Measurements from ENCODE around the gene PDE4B. TPM values are rescaled to one million over a fixed set of nuclear protein-coding genes. Genes with fewer than 3 reads are reported as not detected.
"Not testable (repeated sequence)": the region's sequence is repeated elsewhere in the genome, so short reads cannot be mapped to it uniquely, and the experiment has no call there.

Gene PDE4B
- total RNA-seq, 1 experiment from 2014 or later = 2.6 TPM

- Histone ChIP-seq H3K36me3 (no peaks in the 10 kb centered on the region), H3K27ac (no peak overlapping the region), H3K9me3 (replicated peaks) (no peaks in the 10 kb centered on the region), H3K27me3 (no peaks in the 10 kb centered on the region), H3K4me3 (no peak overlapping the region), H3K4me1 (no peaks in the 10 kb centered on the region)
- DNase-seq = no peak
Measured at GRCh38 chr1:66084442-66084841, 291.7 kb downstream of the PDE4B start.

- no peaks in the 10 kb centered on the region for H3K27me3 ChIP-seq
- H3K36me3 ChIP-seq = no peaks in the 10 kb centered on the region
Measured at GRCh38 chr1:66085600-66085999, 292.9 kb downstream of the PDE4B start.

DNA sequence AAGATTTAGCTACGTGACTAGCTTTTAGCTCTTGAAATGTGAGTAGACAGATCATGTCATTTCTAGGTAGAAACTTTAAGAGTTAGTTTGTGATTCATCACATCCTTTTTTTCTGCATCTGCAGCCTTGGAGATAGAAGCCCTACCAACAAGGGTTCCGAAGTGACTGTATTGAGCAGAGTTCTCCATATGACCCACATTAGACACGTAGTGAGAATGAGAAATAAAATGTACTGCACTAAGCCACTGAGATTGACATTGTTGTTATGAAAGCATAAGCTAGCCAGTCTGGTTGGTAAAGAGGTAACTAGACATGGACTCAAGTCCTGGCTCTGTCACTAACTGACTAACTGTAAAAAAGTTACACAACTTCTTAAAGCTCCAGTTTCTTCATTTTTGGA lies 296.1 kb downstream of the PDE4B start:
- H3K36me3 ChIP-seq = no peaks in the 10 kb centered on the region
- DNase-seq = no peak

More at GRCh38 chr1:66085600-66085999, 292.9 kb downstream of the PDE4B start:
- DNase-seq = no peak
- no peak overlapping the region for H3K4me3 ChIP-seq
- H3K4me1 ChIP-seq = no peaks in the 10 kb centered on the region
- no peaks in the 10 kb centered on the region for H3K9me3 ChIP-seq (replicated peaks)
- no peak overlapping the region for H3K27ac ChIP-seq

DNA sequence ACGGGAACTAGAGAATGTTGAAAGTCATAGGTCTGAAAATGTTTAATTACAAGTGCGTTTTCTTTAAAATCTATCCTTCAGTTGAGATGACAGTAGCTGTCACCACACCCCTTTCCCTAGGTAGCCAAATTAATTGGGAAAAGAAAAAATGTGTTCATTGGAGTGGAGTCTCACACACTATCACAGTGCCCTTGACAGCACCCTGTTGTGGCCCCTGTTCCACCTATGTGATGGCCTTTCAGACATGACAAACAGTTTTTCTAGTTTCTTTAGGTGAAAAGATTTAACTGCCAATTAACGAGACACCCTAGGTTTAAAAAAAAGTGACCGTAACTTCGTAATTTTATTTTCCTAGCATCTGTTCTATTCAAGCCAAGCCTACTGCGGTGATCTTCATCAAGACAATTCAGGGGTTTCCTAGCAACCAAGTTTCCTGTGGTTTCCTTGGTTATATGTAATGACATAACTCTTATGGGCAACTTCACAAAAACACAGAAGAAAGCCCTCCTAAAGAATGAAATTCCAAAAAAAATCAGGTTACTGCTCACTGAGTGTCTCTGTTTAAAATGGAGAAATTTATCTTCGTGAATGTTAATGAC lies 298.3 kb downstream of the PDE4B start:
- Histone ChIP-seq H3K9me3 (replicated peaks) (no peaks in the 10 kb centered on the region), H3K4me3 (no peak overlapping the region), H3K36me3 (no peaks in the 10 kb centered on the region), H3K4me1 (no peaks in the 10 kb centered on the region), H3K27me3 (no peaks in the 10 kb centered on the region), H3K27ac (no peak overlapping the region)
- DNase-seq = peak in 1 of 2 experiments; percentile 14

More for the DNA sequence above, 296.1 kb downstream of the PDE4B start:
- no peaks in the 10 kb centered on the region for H3K9me3 ChIP-seq (replicated peaks)
- no peak overlapping the region for H3K4me3 ChIP-seq
- H3K27ac ChIP-seq = no peak overlapping the region
- no peaks in the 10 kb centered on the region for H3K4me1 ChIP-seq
- no peaks in the 10 kb centered on the region for H3K27me3 ChIP-seq

DNA sequence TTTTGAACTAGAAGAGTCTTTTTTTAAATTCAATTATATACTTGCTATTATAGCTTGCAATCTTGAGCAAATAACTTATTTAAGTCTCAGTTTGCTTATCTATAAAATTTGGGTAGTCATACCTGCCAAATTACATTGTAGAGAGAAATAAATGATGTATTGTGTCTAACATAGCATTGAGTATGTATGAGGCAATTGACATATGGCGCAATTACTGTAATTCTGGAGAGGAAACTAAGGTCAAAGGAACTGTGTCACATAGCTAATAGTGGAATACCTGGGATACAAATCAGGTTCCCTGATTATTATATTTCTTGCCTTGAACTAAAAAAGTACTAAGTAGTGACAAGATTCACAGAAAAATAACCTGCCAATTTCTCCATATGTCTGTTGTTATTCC lies 302.5 kb downstream of the PDE4B start:
- no peaks in the 10 kb centered on the region for H3K36me3 ChIP-seq
- DNase-seq = no peak
- H3K27me3 ChIP-seq = no peaks in the 10 kb centered on the region
- H3K4me3 ChIP-seq = no peak overlapping the region
- H3K4me1 ChIP-seq = no peaks in the 10 kb centered on the region
- no peaks in the 10 kb centered on the region for H3K9me3 ChIP-seq (replicated peaks)
- no peak overlapping the region for H3K27ac ChIP-seq

DNA sequence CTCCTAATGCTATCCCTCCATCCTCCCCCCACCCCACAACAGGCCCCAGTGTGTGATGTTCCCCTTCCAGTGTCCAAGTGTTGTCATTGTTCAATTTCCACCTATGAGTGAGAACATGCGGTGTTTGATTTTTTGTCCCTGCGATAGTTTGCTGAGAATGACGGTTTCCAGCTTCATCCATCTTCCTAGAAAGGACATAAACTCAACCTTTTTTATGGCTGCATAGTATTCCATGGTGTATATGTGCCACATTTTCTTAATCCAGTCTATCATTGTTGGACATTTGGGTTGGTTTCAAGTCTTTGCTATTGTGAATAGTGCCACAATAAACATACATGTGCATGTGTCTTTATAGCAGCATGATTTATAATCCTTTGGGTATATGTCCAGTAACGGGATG lies 308.3 kb downstream of the PDE4B start:
- not testable (repeated sequence) for H3K9me3 ChIP-seq (replicated peaks); H3K4me1 ChIP-seq; H3K27ac ChIP-seq; H3K36me3 ChIP-seq; DNase-seq; H3K27me3 ChIP-seq; H3K4me3 ChIP-seq

- not testable (repeated sequence) for H3K4me1 ChIP-seq; H3K36me3 ChIP-seq; H3K27ac ChIP-seq; H3K4me3 ChIP-seq; H3K27me3 ChIP-seq; H3K9me3 ChIP-seq (replicated peaks); DNase-seq
Measured at GRCh38 chr1:66104076-66104475, 311.4 kb downstream of the PDE4B start.

DNA sequence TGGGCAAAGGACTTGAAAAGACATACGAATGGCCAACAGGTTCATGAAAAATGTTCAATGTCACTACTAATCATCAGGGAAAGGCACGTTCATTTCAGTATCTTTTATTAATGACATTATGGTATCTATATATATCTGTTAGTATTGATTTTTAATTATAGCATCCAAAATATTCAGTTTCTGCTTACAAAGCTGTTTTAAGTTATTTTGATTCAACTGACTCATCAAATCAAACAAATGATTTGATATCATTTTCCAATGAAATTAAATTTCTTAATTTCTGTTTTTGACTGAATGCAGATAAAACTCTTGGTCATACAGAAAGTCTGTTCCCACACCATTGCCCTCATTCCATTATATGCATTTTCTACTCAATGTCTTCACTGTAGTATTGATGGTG lies 315.9 kb downstream of the PDE4B start:
- H3K4me3 ChIP-seq = no peak overlapping the region
- H3K27ac ChIP-seq = no peak overlapping the region
- H3K4me1 ChIP-seq = no peaks in the 10 kb centered on the region
- DNase-seq = no peak
- H3K36me3 ChIP-seq = no peaks in the 10 kb centered on the region
- H3K27me3 ChIP-seq = no peaks in the 10 kb centered on the region
- no peaks in the 10 kb centered on the region for H3K9me3 ChIP-seq (replicated peaks)

- Histone ChIP-seq H3K27me3 (no peaks in the 10 kb centered on the region), H3K4me3 (no peak overlapping the region), H3K27ac (no peak overlapping the region), H3K9me3 (replicated peaks) (no peaks in the 10 kb centered on the region), H3K4me1 (no peaks in the 10 kb centered on the region), H3K36me3 (no peaks in the 10 kb centered on the region)
- no peak for DNase-seq
Measured at GRCh38 chr1:66112744-66113400, 320.2 kb downstream of the PDE4B start.

GRCh38 chr1:66119148-66119547 lies 326.5 kb downstream of the PDE4B start:
- no peak for DNase-seq
- no peaks in the 10 kb centered on the region for H3K4me1 ChIP-seq
- no peak overlapping the region for H3K27ac ChIP-seq
- no peaks in the 10 kb centered on the region for H3K27me3 ChIP-seq
- H3K9me3 ChIP-seq (replicated peaks) = no peaks in the 10 kb centered on the region
- no peak overlapping the region for H3K4me3 ChIP-seq
- H3K36me3 ChIP-seq = no peaks in the 10 kb centered on the region

GRCh38 chr1:66124670-66125069 lies 332.0 kb downstream of the PDE4B start:
- no peaks in the 10 kb centered on the region for H3K9me3 ChIP-seq (replicated peaks)
- H3K4me3 ChIP-seq = no peak overlapping the region
- DNase-seq = no peak
- H3K36me3 ChIP-seq = no peaks in the 10 kb centered on the region
- H3K27me3 ChIP-seq = no peaks in the 10 kb centered on the region
- H3K27ac ChIP-seq = no peak overlapping the region
- H3K4me1 ChIP-seq = no peaks in the 10 kb centered on the region

GRCh38 chr1:66128641-66129040 lies 335.9 kb downstream of the PDE4B start:
- H3K27ac ChIP-seq; DNase-seq; H3K4me1 ChIP-seq; H3K9me3 ChIP-seq (replicated peaks); H3K36me3 ChIP-seq; H3K4me3 ChIP-seq; H3K27me3 ChIP-seq: not testable (repeated sequence)

GRCh38 chr1:66132324-66132723 lies 339.6 kb downstream of the PDE4B start:
- H3K4me1 ChIP-seq = no peaks in the 10 kb centered on the region
- no peaks in the 10 kb centered on the region for H3K36me3 ChIP-seq
- no peaks in the 10 kb centered on the region for H3K27me3 ChIP-seq
- H3K9me3 ChIP-seq (replicated peaks) = no peaks in the 10 kb centered on the region
- no peak for DNase-seq
- no peak overlapping the region for H3K4me3 ChIP-seq
- H3K27ac ChIP-seq = no peak overlapping the region

DNA sequence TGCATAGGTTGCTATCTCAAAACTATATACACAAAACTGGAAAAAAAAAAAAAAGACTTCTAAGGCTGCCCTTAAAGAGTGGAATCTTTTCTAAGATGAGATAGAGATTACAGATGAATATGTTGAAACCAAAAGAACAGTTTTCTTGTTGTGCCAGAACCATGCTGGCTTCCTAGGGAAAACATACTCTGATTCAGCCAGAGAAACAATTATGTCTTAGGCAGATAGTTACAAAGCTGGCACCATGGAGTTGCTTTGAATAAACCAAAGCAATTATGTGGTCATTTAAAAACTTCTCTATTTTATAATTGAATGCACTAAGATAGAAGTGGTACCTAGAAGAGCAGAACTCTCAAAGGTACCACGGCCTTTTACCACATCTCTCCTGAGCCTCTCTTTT lies 341.3 kb downstream of the PDE4B start:
- H3K9me3 ChIP-seq (replicated peaks) = no peaks in the 10 kb centered on the region
- H3K36me3 ChIP-seq = no peaks in the 10 kb centered on the region
- H3K27me3 ChIP-seq = no peaks in the 10 kb centered on the region
- no peaks in the 10 kb centered on the region for H3K4me1 ChIP-seq
- no peak overlapping the region for H3K27ac ChIP-seq
- no peak overlapping the region for H3K4me3 ChIP-seq
- no peak for DNase-seq

- Histone ChIP-seq H3K4me3 (no peak overlapping the region), H3K27ac (no peak overlapping the region), H3K4me1 (no peaks in the 10 kb centered on the region), H3K9me3 (replicated peaks) (no peaks in the 10 kb centered on the region), H3K27me3 (no peaks in the 10 kb centered on the region), H3K36me3 (no peaks in the 10 kb centered on the region)
- DNase-seq = no peak
Measured at GRCh38 chr1:66135161-66135560, 342.5 kb downstream of the PDE4B start.

- H3K4me3 ChIP-seq; H3K36me3 ChIP-seq; H3K27me3 ChIP-seq; DNase-seq; H3K27ac ChIP-seq; H3K9me3 ChIP-seq (replicated peaks); H3K4me1 ChIP-seq: not testable (repeated sequence)
Measured at GRCh38 chr1:66136423-66136822, 343.7 kb downstream of the PDE4B start.
